HepG2 (cell line): Measurements from ENCODE around the gene ZNF507. TPM values are rescaled to one million over a fixed set of nuclear protein-coding genes. Genes with fewer than 3 reads are reported as not detected.

Experiments
- ARID5B ChIP-seq: IDR thresholded peaks from 2 replicates; pipeline ENCODE4 v1.4.0; 2020; ENCODE audit warnings: mild to moderate bottlenecking, missing genetic modification reagents
- ARNTL ChIP-seq: sonication (generic); formaldehyde crosslinking; IDR thresholded peaks from 2 replicates; pipeline ENCODE4 v1.4.0; 2020; ENCODE audit warnings: mild to moderate bottlenecking, missing genetic modification reagents
- BCL6 ChIP-seq: IDR thresholded peaks from 2 replicates; pipeline ENCODE4 v1.6.1; 2016; ENCODE audit warnings: missing genetic modification reagents, missing compliant biosample characterization
- FOSL2 ChIP-seq: sonication (generic); formaldehyde crosslinking; IDR thresholded peaks from 2 replicates; pipeline ENCODE4 v1.4.0; 2020; ENCODE audit warnings: missing genetic modification reagents
- FOXA3 ChIP-seq: IDR thresholded peaks from 2 replicates; pipeline ENCODE4 v1.6.1; 2016; ENCODE audit warnings: missing genetic modification reagents, missing compliant biosample characterization
- FOXP1 ChIP-seq, 2 experiments: fragments of 450-650 bp in 1 of 2; IDR thresholded peaks; 2 replicates each; pipeline ENCODE4 v1.6.1; 2017 to 2018; ENCODE audit warnings: antibody characterized with exemption in 1 of 2
- GATAD2A ChIP-seq: IDR thresholded peaks from 2 replicates; pipeline ENCODE4 v1.6.1; 2016
- HNRNPK ChIP-seq: fragments of 200-400 bp; formaldehyde crosslinking; IDR thresholded peaks from 2 replicates; pipeline ENCODE4 v1.6.1; 2018; ENCODE audit warnings: low read length, low read depth, moderate library complexity, mild to moderate bottlenecking; ENCODE audit not compliant: poor library complexity, severe bottlenecking
- NFYC ChIP-seq: IDR thresholded peaks from 2 replicates; pipeline ENCODE4 v1.6.1; 2016; ENCODE audit warnings: missing genetic modification reagents, missing compliant biosample characterization
- POGZ ChIP-seq: sonication (generic); formaldehyde crosslinking; IDR thresholded peaks from 2 replicates; pipeline ENCODE4 v1.4.0; 2020; ENCODE audit warnings: mild to moderate bottlenecking, missing genetic modification reagents
- RFXANK ChIP-seq: IDR thresholded peaks from 2 replicates; pipeline ENCODE4 v1.6.1; 2016
- RXRB ChIP-seq: IDR thresholded peaks from 2 replicates; pipeline ENCODE4 v1.6.1; 2016; ENCODE audit warnings: borderline replicate concordance, missing genetic modification reagents, missing compliant biosample characterization
- SIX1 ChIP-seq: sonication (generic); formaldehyde crosslinking; IDR thresholded peaks from 2 replicates; pipeline ENCODE4 v1.4.0; 2020; ENCODE audit warnings: missing genetic modification reagents, borderline replicate concordance
- TBX2 ChIP-seq: sonication (generic); formaldehyde crosslinking; IDR thresholded peaks from 2 replicates; pipeline ENCODE4 v1.5.0; 2020; ENCODE audit warnings: missing genetic modification reagents, mild to moderate bottlenecking, borderline replicate concordance
- ZIK1 ChIP-seq: sonication (generic); formaldehyde crosslinking; IDR thresholded peaks from 2 replicates; pipeline ENCODE4 v1.5.0; 2020; ENCODE audit warnings: mild to moderate bottlenecking, low read depth, missing genetic modification reagents, borderline replicate concordance
- ZNF24 ChIP-seq: fragments of 450-650 bp; IDR thresholded peaks from 2 replicates; pipeline ENCODE4 v1.6.1; 2017; ENCODE audit warnings: antibody characterized with exemption, mild to moderate bottlenecking
- ZNF614 ChIP-seq: IDR thresholded peaks from 2 replicates; pipeline ENCODE4 v1.6.1; 2018; ENCODE audit warnings: missing biosample characterization, missing genetic modification reagents, inconsistent platforms, borderline replicate concordance
- ZSCAN22 ChIP-seq: sonication (generic); formaldehyde crosslinking; IDR thresholded peaks from 2 replicates; pipeline ENCODE4 v1.4.0; 2020; ENCODE audit warnings: mild to moderate bottlenecking, missing genetic modification reagents
- polyA plus RNA-seq, 8 experiments: library from polyadenylated mRNA; depleted of rRNA in 3 of 8; stranded (reverse) in 7 of 8; unstranded in 1 of 8; fragments of >200 nt; fragmentation: Illumina TruSeq in 4 of 8; extraction: Trizol in 4 of 8; gene quantifications; 2 replicates each; pipeline versions ENCODE4 v1.2.1 to v1.2.3, GENCODE V29; 2011 to 2016; ENCODE audit warnings: low read depth in 4 of 8, missing spikeins in 1 of 8, mixed read lengths in 1 of 8; ENCODE audit not compliant: insufficient read depth in 1 of 8
- total RNA-seq, 5 experiments: library from RNA; depleted of rRNA; stranded (reverse); fragments of >200 nt; fragmentation: Illumina TruSeq; extraction: Trizol; gene quantifications; 2 replicates each; pipeline ENCODE4 v1.2.3, GENCODE V29; 2016; ENCODE audit warnings: low read depth in 1 of 5
- TF ChIP-seq, protein P1 (sequence below): IDR thresholded peaks from 2 replicates; pipeline ENCODE4 v1.6.1; 2012; ENCODE audit warnings: low read depth, low read length, improper control_type of control experiment
- TF ChIP-seq, protein P2 (sequence below): sonication (generic); formaldehyde crosslinking; conservative IDR thresholded peaks from 2 replicates; pipeline ENCODE4 v1.4.0; 2020; ENCODE audit warnings: mild to moderate bottlenecking, missing genetic modification reagents, moderate library complexity
- TF ChIP-seq, protein P3 (sequence below): sonication (generic); formaldehyde crosslinking; IDR thresholded peaks from 2 replicates; pipeline ENCODE4 v1.4.0; 2020; ENCODE audit warnings: missing genetic modification reagents

Gene ZNF507
- total and polyA plus RNA-seq, 2 of the 13 experiments (the other 11 are each of a cell fraction or from before 2014, with no cell fraction given), result 7.3 to 10.9 TPM

GRCh38 chr19:32350471-32350865 lies 5.1 kb downstream of the ZNF507 start (continued):
- TF ChIP-seq, protein P1, sequence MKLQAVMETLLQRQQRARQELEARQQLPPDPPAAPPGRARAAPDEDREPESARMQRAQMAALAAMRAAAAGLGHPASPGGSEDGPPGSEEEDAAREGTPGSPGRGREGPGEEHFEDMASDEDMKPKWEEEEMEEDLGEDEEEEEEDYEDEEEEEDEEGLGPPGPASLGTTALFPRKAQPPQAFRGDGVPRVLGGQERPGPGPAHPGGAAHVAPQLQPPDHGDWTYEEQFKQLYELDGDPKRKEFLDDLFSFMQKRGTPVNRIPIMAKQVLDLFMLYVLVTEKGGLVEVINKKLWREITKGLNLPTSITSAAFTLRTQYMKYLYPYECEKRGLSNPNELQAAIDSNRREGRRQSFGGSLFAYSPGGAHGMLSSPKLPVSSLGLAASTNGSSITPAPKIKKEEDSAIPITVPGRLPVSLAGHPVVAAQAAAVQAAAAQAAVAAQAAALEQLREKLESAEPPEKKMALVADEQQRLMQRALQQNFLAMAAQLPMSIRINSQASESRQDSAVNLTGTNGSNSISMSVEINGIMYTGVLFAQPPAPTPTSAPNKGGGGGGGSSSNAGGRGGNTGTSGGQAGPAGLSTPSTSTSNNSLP, result peak; percentile 67; the same call in 1 of the 2 replicates
- TF ChIP-seq RXRB (CRISPR knock-in tag) (peak; percentile 39; the same call in 1 of the 2 replicates), TBX2 (CRISPR knock-in tag) (peak; percentile 79), ZIK1 (no peak), HNRNPK (no peak), BCL6 (CRISPR knock-in tag) (peak; percentile 57; the same call in 1 of the 2 replicates), ARID5B (CRISPR knock-in tag) (peak; percentile 82), ARNTL (CRISPR knock-in tag) (no peak), POGZ (CRISPR knock-in tag) (0 out of 2 replicates have a peak, but pooled peaks have one; percentile 22), GATAD2A (CRISPR knock-in tag) (peak; percentile 73), FOXP1 (IDR thresholded peaks at IDR 0.05) (no peak), FOXP1 (CRISPR knock-in tag; IDR thresholded peaks at IDR 0.05) (peak; percentile 41; the same call in 1 of the 2 replicates), FOSL2 (peak; percentile 86), RFXANK (CRISPR knock-in tag) (no peak), NFYC (no peak), FOXA3 (CRISPR knock-in tag) (peak; percentile 78), SIX1 (CRISPR knock-in tag) (peak; percentile 68; the same call in 1 of the 2 replicates), ZSCAN22 (CRISPR knock-in tag) (no peak), ZNF614 (no peak), ZNF24 (no peak)
- TF ChIP-seq, protein P2, sequence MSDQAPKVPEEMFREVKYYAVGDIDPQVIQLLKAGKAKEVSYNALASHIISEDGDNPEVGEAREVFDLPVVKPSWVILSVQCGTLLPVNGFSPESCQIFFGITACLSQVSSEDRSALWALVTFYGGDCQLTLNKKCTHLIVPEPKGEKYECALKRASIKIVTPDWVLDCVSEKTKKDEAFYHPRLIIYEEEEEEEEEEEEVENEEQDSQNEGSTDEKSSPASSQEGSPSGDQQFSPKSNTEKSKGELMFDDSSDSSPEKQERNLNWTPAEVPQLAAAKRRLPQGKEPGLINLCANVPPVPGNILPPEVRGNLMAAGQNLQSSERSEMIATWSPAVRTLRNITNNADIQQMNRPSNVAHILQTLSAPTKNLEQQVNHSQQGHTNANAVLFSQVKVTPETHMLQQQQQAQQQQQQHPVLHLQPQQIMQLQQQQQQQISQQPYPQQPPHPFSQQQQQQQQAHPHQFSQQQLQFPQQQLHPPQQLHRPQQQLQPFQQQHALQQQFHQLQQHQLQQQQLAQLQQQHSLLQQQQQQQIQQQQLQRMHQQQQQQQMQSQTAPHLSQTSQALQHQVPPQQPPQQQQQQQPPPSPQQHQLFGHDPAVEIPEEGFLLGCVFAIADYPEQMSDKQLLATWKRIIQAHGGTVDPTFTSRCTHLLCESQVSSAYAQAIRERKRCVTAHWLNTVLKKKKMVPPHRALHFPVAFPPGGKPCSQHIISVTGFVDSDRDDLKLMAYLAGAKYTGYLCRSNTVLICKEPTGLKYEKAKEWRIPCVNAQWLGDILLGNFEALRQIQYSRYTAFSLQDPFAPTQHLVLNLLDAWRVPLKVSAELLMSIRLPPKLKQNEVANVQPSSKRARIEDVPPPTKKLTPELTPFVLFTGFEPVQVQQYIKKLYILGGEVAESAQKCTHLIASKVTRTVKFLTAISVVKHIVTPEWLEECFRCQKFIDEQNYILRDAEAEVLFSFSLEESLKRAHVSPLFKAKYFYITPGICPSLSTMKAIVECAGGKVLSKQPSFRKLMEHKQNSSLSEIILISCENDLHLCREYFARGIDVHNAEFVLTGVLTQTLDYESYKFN, result peak; percentile 56
- TF ChIP-seq, protein P3, sequence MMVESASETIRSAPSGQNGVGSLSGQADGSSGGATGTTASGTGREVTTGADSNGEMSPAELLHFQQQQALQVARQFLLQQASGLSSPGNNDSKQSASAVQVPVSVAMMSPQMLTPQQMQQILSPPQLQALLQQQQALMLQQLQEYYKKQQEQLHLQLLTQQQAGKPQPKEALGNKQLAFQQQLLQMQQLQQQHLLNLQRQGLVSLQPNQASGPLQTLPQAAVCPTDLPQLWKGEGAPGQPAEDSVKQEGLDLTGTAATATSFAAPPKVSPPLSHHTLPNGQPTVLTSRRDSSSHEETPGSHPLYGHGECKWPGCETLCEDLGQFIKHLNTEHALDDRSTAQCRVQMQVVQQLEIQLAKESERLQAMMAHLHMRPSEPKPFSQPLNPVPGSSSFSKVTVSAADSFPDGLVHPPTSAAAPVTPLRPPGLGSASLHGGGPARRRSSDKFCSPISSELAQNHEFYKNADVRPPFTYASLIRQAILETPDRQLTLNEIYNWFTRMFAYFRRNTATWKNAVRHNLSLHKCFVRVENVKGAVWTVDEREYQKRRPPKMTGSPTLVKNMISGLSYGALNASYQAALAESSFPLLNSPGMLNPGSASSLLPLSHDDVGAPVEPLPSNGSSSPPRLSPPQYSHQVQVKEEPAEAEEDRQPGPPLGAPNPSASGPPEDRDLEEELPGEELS, result 0 out of 2 replicates have a peak, but pooled peaks have one; percentile 11
